ENCODE results near the gene S1PR4.
"Not testable (repeated sequence)": the region's sequence is repeated elsewhere in the genome, so short reads cannot be mapped to it uniquely, and the experiment has no call there.

The S1PR4 gene

GRCh38 chr19:3167533-3168272 lies 10.9 kb upstream of the S1PR4 start:
- in situ Hi-C loops (cut with HindIII; ENCODE audit: low sequenced_read_pairs) = no loop called here
- TF ChIP-seq CTCF (IDR thresholded peaks at IDR 0.05; ENCODE audit: low read depth, low read length, missing control alignments) = no peak
- no peak overlapping the region for H3K4me3 ChIP-seq (ENCODE audit: low read depth, low read length)
- no peak for DNase-seq (ENCODE audit: low read depth)

- in situ Hi-C loops (cut with HindIII; ENCODE audit: low sequenced_read_pairs) = no loop called here
- H3K4me3 ChIP-seq (ENCODE audit: low read depth, low read length) = no peak overlapping the region
- TF ChIP-seq CTCF (IDR thresholded peaks at IDR 0.05; ENCODE audit: low read depth, low read length, missing control alignments) = no peak
- DNase-seq (ENCODE audit: low read depth) = no peak
These were observed 6.5 kb upstream of the S1PR4 start for GRCh38 chr19:3171894-3172672.

GRCh38 chr19:3172673-3173000 lies 5.9 kb upstream of the S1PR4 start:
- DNase-seq (ENCODE audit: low read depth); H3K4me3 ChIP-seq (ENCODE audit: low read depth, low read length); in situ Hi-C loops (cut with HindIII; ENCODE audit: low sequenced_read_pairs): not testable (repeated sequence)

GRCh38 chr19:3175781-3176714 lies 2.5 kb upstream of the S1PR4 start:
- in situ Hi-C loops (cut with HindIII; ENCODE audit: low sequenced_read_pairs) = no loop called here
- no peak overlapping the region for H3K4me3 ChIP-seq (ENCODE audit: low read depth, low read length)

GRCh38 chr19:3176715-3177501 lies 1.7 kb upstream of the S1PR4 start:
- no peak overlapping the region for H3K4me3 ChIP-seq (ENCODE audit: low read depth, low read length)
- no peak for TF ChIP-seq CTCF (IDR thresholded peaks at IDR 0.05; ENCODE audit: low read depth, low read length, missing control alignments)
- in situ Hi-C loops (cut with HindIII; ENCODE audit: low sequenced_read_pairs) = no loop called here
- DNase-seq (ENCODE audit: low read depth) = no peak

More at GRCh38 chr19:3175781-3176714, 2.5 kb upstream of the S1PR4 start:
- TF ChIP-seq CTCF (IDR thresholded peaks at IDR 0.05; ENCODE audit: low read depth, low read length, missing control alignments) = no peak
- no peak for DNase-seq (ENCODE audit: low read depth)

- H3K4me3 ChIP-seq (ENCODE audit: low read depth, low read length) = no peak overlapping the region
- in situ Hi-C loops (cut with HindIII; ENCODE audit: low sequenced_read_pairs) = no loop called here
- DNase-seq (ENCODE audit: low read depth) = no peak
- TF ChIP-seq CTCF (IDR thresholded peaks at IDR 0.05; ENCODE audit: low read depth, low read length, missing control alignments) = no peak
These were observed 587 bp downstream of the S1PR4 start for GRCh38 chr19:3178973-3179738.

Measured in astrocyte of the cerebellum (primary cell).